HEK293 (cell line): Measurements from ENCODE around the gene GLG1.
A peak's percentile ranks its signal among the peaks of the same experiment; 100 is the strongest.

Experiments used
- BCL11B ChIP-seq: fragments of 450-650 bp; formaldehyde crosslinking; IDR thresholded peaks from 2 replicates; pipeline ENCODE4 v1.5.1; 2016; ENCODE audit warnings: low read depth, missing biosample characterization, missing genetic modification characterization
- KLF10 ChIP-seq: fragments of 450-650 bp; IDR thresholded peaks from 2 replicates; pipeline ENCODE4 v1.5.1; 2018; ENCODE audit warnings: missing biosample characterization, mild to moderate bottlenecking, missing genetic modification characterization
- KLF7 ChIP-seq: fragments of 450-650 bp; formaldehyde crosslinking; IDR thresholded peaks from 2 replicates; pipeline ENCODE4 v1.5.1; 2016; ENCODE audit warnings: missing biosample characterization, missing genetic modification characterization, borderline replicate concordance
- PRDM1 ChIP-seq: fragments of 450-650 bp; formaldehyde crosslinking; IDR thresholded peaks from 2 replicates; pipeline ENCODE4; 2016; ENCODE audit warnings: missing biosample characterization, missing genetic modification characterization
- SALL2 ChIP-seq: fragments of 450-650 bp; formaldehyde crosslinking; IDR thresholded peaks from 2 replicates; pipeline ENCODE4 v1.5.0; 2017; ENCODE audit warnings: missing biosample characterization, mild to moderate bottlenecking, missing genetic modification characterization, borderline replicate concordance
- YY2 ChIP-seq: fragments of 450-650 bp; formaldehyde crosslinking; IDR thresholded peaks from 2 replicates; pipeline ENCODE4 v1.5.1; 2016; ENCODE audit warnings: missing biosample characterization, missing genetic modification characterization
- ZBTB17 ChIP-seq: fragments of 450-650 bp; formaldehyde crosslinking; IDR thresholded peaks from 2 replicates; pipeline ENCODE4 v1.5.1; 2016; ENCODE audit warnings: missing biosample characterization, missing genetic modification characterization
- ZFHX2 ChIP-seq: fragments of 450-650 bp; formaldehyde crosslinking; conservative IDR thresholded peaks from 2 replicates; pipeline ENCODE4 v1.5.1; 2016; ENCODE audit warnings: missing biosample characterization, missing genetic modification characterization
- ZFP3 ChIP-seq: fragments of 450-650 bp; formaldehyde crosslinking; IDR thresholded peaks from 2 replicates; pipeline ENCODE4 v1.5.1; 2016; ENCODE audit warnings: low read depth, missing biosample characterization, missing genetic modification characterization
- ZNF112 ChIP-seq: fragments of 450-650 bp; formaldehyde crosslinking; IDR thresholded peaks from 2 replicates; pipeline ENCODE4 v1.5.0; 2017; ENCODE audit warnings: missing biosample characterization, missing genetic modification characterization
- ZNF2 ChIP-seq: fragments of 450-650 bp; formaldehyde crosslinking; IDR thresholded peaks from 2 replicates; pipeline ENCODE4 v1.5.1; 2016; ENCODE audit warnings: missing biosample characterization, missing genetic modification characterization
- ZNF223 ChIP-seq: fragments of 450-650 bp; formaldehyde crosslinking; IDR thresholded peaks from 2 replicates; pipeline ENCODE4 v1.5.1; 2016; ENCODE audit warnings: missing biosample characterization, missing genetic modification characterization
- ZNF266 ChIP-seq: fragments of 450-650 bp; formaldehyde crosslinking; IDR thresholded peaks from 2 replicates; pipeline ENCODE4 v1.5.1; 2016; ENCODE audit warnings: missing biosample characterization, missing genetic modification characterization, low read depth
- ZNF324 ChIP-seq: fragments of 450-650 bp; formaldehyde crosslinking; IDR thresholded peaks from 2 replicates; pipeline ENCODE4 v1.5.1; 2016; ENCODE audit warnings: missing biosample characterization, missing genetic modification characterization
- ZNF416 ChIP-seq: fragments of 450-650 bp; formaldehyde crosslinking; IDR thresholded peaks from 2 replicates; pipeline ENCODE4 v1.5.1; 2016; ENCODE audit warnings: missing biosample characterization, missing genetic modification characterization
- ZNF521 ChIP-seq: fragments of 450-650 bp; formaldehyde crosslinking; IDR thresholded peaks from 2 replicates; pipeline ENCODE4 v1.5.1; 2017; ENCODE audit warnings: missing biosample characterization, mild to moderate bottlenecking, missing genetic modification characterization
- ZNF561 ChIP-seq: fragments of 450-650 bp; IDR thresholded peaks from 2 replicates; pipeline ENCODE4 v1.5.1; 2018; ENCODE audit warnings: missing biosample characterization, missing genetic modification characterization, borderline replicate concordance
- ZNF610 ChIP-seq: fragments of 450-650 bp; formaldehyde crosslinking; IDR thresholded peaks from 2 replicates; pipeline ENCODE4 v1.5.1; 2016; ENCODE audit warnings: missing biosample characterization, missing genetic modification characterization, borderline replicate concordance
- ZNF626 ChIP-seq: fragments of 450-650 bp; sonication (Bioruptor Pico); formaldehyde crosslinking; IDR thresholded peaks from 2 replicates; pipeline ENCODE4 v1.5.1; 2018; ENCODE audit warnings: missing biosample characterization, missing genetic modification characterization, inconsistent platforms
- ZNF629 ChIP-seq: fragments of 450-650 bp; formaldehyde crosslinking; IDR thresholded peaks from 2 replicates; pipeline ENCODE4 v1.5.1; 2017; ENCODE audit warnings: missing biosample characterization, missing genetic modification characterization
- ZNF677 ChIP-seq: fragments of 450-650 bp; IDR thresholded peaks from 2 replicates; pipeline ENCODE4 v1.5.0; 2018; ENCODE audit warnings: missing biosample characterization, mild to moderate bottlenecking, missing genetic modification characterization, moderate library complexity
- ZNF707 ChIP-seq: fragments of 450-650 bp; formaldehyde crosslinking; IDR thresholded peaks from 2 replicates; pipeline ENCODE4 v1.5.1; 2016; ENCODE audit warnings: missing biosample characterization, missing genetic modification characterization
- ZNF777 ChIP-seq: fragments of 450-650 bp; formaldehyde crosslinking; IDR thresholded peaks from 2 replicates; pipeline ENCODE4 v1.5.1; 2017; ENCODE audit warnings: missing biosample characterization, missing genetic modification characterization, borderline replicate concordance
- ZNF837 ChIP-seq: fragments of 450-650 bp; formaldehyde crosslinking; IDR thresholded peaks from 2 replicates; pipeline ENCODE4 v1.5.1; 2016; ENCODE audit warnings: missing biosample characterization, missing genetic modification characterization
- TF ChIP-seq, protein P1 (sequence below): fragments of 450-650 bp; formaldehyde crosslinking; IDR thresholded peaks from 2 replicates; pipeline ENCODE4 v1.5.1; 2016; ENCODE audit warnings: missing biosample characterization, missing genetic modification characterization
- TF ChIP-seq, protein P2 (sequence below): fragments of 450-650 bp; formaldehyde crosslinking; IDR thresholded peaks from 2 replicates; pipeline ENCODE4 v1.5.1; 2016; ENCODE audit warnings: missing biosample characterization, missing genetic modification characterization
- TF ChIP-seq, protein P3 (sequence below): fragments of 450-650 bp; formaldehyde crosslinking; IDR thresholded peaks from 2 replicates; pipeline ENCODE4 v1.5.1; 2016; ENCODE audit warnings: missing biosample characterization, missing genetic modification characterization
- TF ChIP-seq, protein P4 (sequence below): fragments of 450-650 bp; formaldehyde crosslinking; IDR thresholded peaks from 2 replicates; pipeline ENCODE4 v1.5.1; 2017; ENCODE audit warnings: missing biosample characterization, missing genetic modification characterization
- TF ChIP-seq, protein P5 (sequence below): fragments of 450-650 bp; formaldehyde crosslinking; IDR thresholded peaks from 2 replicates; pipeline ENCODE4 v1.5.1; 2016; ENCODE audit warnings: missing biosample characterization, missing genetic modification characterization, low read depth

GLG1 gene

DNA sequence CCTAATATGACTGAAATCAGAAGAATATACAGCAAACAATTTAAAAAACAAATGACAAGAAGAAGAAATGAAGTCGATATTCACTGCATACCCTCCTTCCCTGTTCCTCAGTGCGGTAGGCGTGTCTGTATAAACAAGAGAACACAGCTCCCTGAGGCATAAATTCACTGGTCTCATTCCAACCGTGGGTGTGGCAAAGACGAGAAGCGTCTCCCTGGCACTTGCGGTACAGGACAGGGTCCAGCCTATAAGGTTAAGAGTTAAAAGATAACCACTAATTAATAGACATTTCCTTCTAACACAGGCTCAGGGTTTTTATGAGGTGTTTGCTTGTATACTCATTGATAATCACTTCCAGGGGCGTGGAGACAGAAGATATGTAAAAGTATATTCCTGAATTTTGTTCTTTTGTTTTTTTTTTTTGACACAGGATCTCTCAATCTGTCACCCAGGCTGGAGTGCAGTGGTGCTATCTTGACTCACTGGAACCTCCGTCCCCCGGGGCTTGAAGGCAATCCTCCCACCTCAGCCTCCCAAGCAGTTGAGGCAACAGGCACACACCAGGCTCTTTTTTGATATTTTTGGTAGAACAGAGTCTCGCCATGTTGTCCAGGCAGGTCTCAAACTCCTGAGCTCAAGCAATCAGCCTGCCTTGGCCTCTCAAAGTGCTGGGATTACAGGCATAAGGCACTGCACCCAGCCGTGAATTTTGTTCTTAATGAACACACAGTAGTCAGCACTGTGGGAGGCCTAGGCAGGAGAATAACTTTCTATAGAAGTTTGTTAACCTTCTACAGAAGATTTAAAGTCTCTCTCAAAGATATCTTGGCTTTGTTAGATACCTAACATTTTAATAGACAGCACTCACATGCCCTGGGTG, 126.5 kb downstream of the GLG1 start (continued):
- TF ChIP-seq ZNF112 (tag by site-specific recombination) (no peak), ZNF629 (no peak), ZNF610 (tag by site-specific recombination) (no peak), ZNF416 (tag by site-specific recombination) (no peak), ZNF677 (tag by site-specific recombination) (no peak), ZNF561 (tag by site-specific recombination) (no peak; the same call in 1 of the 2 replicates), SALL2 (tag by site-specific recombination) (no peak), ZFHX2 (peak; percentile 45; the same call in 1 of the 2 replicates), ZFP3 (tag by site-specific recombination) (no peak), KLF10 (tag by site-specific recombination) (peak; percentile 91), ZNF837 (tag by site-specific recombination) (no peak), ZNF521 (tag by site-specific recombination) (no peak), ZNF324 (tag by site-specific recombination) (no peak), BCL11B (no peak), ZNF707 (tag by site-specific recombination) (no peak), ZNF626 (tag by site-specific recombination) (no peak), PRDM1 (tag by site-specific recombination) (no peak), YY2 (tag by site-specific recombination) (no peak), KLF7 (tag by site-specific recombination) (peak; percentile 31; the same call in 1 of the 2 replicates), ZBTB17 (tag by site-specific recombination) (no peak), ZNF2 (no peak), ZNF223 (no peak), ZNF266 (tag by site-specific recombination) (no peak), ZNF777 (tag by site-specific recombination) (no peak)
- TF ChIP-seq, protein P1, sequence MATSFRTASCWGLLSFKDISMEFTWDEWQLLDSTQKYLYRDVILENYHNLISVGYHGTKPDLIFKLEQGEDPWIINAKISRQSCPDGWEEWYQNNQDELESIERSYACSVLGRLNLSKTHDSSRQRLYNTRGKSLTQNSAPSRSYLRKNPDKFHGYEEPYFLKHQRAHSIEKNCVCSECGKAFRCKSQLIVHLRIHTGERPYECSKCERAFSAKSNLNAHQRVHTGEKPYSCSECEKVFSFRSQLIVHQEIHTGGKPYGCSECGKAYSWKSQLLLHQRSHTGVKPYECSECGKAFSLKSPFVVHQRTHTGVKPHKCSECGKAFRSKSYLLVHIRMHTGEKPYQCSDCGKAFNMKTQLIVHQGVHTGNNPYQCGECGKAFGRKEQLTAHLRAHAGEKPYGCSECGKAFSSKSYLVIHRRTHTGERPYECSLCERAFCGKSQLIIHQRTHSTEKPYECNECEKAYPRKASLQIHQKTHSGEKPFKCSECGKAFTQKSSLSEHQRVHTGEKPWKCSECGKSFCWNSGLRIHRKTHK: no peak
- TF ChIP-seq, protein P2, sequence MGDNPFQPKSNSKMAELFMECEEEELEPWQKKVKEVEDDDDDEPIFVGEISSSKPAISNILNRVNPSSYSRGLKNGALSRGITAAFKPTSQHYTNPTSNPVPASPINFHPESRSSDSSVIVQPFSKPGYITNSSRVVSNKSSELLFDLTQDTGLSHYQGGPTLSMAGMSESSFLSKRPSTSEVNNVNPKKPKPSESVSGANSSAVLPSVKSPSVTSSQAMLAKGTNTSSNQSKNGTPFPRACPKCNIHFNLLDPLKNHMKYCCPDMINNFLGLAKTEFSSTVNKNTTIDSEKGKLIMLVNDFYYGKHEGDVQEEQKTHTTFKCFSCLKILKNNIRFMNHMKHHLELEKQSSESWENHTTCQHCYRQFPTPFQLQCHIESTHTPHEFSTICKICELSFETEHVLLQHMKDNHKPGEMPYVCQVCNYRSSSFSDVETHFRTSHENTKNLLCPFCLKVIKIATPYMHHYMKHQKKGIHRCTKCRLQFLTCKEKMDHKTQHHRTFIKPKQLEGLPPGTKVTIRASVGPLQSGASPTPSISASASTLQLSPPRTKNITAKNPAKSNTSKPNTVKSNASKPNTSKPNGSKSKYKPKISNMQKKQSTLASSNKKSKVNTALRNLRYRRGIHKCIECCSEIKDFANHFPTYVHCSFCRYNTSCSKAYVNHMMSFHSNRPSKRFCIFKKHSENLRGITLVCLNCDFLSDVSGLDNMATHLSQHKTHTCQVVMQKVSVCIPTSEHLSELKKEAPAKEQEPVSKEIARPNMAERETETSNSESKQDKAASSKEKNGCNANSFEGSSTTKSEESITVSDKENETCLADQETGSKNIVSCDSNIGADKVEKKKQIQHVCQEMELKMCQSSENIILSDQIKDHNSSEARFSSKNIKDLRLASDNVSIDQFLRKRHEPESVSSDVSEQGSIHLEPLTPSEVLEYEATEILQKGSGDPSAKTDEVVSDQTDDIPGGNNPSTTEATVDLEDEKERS: no peak
- TF ChIP-seq, protein P3, sequence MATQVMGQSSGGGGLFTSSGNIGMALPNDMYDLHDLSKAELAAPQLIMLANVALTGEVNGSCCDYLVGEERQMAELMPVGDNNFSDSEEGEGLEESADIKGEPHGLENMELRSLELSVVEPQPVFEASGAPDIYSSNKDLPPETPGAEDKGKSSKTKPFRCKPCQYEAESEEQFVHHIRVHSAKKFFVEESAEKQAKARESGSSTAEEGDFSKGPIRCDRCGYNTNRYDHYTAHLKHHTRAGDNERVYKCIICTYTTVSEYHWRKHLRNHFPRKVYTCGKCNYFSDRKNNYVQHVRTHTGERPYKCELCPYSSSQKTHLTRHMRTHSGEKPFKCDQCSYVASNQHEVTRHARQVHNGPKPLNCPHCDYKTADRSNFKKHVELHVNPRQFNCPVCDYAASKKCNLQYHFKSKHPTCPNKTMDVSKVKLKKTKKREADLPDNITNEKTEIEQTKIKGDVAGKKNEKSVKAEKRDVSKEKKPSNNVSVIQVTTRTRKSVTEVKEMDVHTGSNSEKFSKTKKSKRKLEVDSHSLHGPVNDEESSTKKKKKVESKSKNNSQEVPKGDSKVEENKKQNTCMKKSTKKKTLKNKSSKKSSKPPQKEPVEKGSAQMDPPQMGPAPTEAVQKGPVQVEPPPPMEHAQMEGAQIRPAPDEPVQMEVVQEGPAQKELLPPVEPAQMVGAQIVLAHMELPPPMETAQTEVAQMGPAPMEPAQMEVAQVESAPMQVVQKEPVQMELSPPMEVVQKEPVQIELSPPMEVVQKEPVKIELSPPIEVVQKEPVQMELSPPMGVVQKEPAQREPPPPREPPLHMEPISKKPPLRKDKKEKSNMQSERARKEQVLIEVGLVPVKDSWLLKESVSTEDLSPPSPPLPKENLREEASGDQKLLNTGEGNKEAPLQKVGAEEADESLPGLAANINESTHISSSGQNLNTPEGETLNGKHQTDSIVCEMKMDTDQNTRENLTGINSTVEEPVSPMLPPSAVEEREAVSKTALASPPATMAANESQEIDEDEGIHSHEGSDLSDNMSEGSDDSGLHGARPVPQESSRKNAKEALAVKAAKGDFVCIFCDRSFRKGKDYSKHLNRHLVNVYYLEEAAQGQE (tag by site-specific recombination): no peak
- TF ChIP-seq, protein P4, sequence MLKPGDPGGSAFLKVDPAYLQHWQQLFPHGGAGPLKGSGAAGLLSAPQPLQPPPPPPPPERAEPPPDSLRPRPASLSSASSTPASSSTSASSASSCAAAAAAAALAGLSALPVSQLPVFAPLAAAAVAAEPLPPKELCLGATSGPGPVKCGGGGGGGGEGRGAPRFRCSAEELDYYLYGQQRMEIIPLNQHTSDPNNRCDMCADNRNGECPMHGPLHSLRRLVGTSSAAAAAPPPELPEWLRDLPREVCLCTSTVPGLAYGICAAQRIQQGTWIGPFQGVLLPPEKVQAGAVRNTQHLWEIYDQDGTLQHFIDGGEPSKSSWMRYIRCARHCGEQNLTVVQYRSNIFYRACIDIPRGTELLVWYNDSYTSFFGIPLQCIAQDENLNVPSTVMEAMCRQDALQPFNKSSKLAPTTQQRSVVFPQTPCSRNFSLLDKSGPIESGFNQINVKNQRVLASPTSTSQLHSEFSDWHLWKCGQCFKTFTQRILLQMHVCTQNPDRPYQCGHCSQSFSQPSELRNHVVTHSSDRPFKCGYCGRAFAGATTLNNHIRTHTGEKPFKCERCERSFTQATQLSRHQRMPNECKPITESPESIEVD: peak; percentile 18; the same call in 1 of the 2 replicates
- TF ChIP-seq, protein P5, sequence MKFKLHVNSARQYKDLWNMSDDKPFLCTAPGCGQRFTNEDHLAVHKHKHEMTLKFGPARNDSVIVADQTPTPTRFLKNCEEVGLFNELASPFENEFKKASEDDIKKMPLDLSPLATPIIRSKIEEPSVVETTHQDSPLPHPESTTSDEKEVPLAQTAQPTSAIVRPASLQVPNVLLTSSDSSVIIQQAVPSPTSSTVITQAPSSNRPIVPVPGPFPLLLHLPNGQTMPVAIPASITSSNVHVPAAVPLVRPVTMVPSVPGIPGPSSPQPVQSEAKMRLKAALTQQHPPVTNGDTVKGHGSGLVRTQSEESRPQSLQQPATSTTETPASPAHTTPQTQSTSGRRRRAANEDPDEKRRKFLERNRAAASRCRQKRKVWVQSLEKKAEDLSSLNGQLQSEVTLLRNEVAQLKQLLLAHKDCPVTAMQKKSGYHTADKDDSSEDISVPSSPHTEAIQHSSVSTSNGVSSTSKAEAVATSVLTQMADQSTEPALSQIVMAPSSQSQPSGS (tag by site-specific recombination): no peak
